Fibroblast of lung (primary cell): ENCODE data around the gene TSEN54.

Experiments
- EZH2 ChIP-seq: IDR thresholded peaks from 2 replicates; pipeline ENCODE4 v1.5.1; 2012; ENCODE audit warnings: low read length, control low read depth, mild to moderate bottlenecking; ENCODE audit errors: missing control alignments
- TF ChIP-seq, protein P1 (sequence below), 2 donors: IDR thresholded peaks in 1 of 2; conservative IDR thresholded peaks in 1 of 2; 1 replicate in 1 of 2; 2 replicates in 1 of 2; pipeline ENCODE4 v1.5.1; 2011 to 2012; ENCODE audit warnings: low read length in 2 of 2, control low read depth in 1 of 2, inconsistent platforms in 1 of 2, low read depth in 1 of 2, mild to moderate bottlenecking in 1 of 2

DNA sequence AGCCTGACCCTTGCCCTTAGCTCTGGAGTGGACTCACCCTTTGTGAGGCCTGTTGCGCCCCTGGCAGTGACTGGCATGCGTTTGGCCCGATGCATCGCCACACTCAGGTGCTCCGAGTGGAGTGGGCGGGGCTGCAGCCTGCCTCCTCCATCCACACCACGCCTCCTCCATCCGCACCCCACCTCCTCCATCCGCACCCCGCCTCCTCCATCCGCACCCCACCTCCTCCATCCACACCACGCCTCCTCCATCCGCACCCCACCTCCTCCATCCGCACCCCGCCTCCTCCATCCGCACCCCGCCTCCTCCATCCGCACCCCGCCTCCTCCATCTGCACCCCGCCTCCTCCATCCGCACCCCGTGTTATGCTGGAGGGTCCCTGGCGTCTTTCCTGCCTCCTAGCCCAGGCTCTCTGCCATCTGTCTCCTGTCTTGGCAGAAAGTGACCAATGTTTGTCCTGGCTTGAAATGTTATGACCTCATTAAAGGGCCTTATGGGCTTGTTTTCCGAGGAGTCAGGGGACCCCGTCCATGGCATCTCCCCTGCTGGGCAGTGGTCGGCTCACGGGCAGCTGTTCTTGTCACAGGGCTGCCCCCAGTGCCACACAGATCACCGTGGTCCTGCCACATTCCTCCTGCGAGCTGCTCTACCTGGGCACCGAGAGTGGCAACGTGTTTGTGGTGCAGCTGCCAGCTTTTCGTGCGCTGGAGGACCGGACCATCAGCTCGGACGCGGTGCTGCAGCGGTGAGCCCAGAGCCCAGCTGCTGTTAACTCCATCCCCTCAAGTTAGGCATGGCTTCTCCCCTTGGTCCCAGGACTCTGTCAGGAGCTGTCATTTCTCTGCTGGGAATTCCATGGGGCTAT lies 42.6 kb downstream of the TSEN54 start:
- TF ChIP-seq, protein P1, sequence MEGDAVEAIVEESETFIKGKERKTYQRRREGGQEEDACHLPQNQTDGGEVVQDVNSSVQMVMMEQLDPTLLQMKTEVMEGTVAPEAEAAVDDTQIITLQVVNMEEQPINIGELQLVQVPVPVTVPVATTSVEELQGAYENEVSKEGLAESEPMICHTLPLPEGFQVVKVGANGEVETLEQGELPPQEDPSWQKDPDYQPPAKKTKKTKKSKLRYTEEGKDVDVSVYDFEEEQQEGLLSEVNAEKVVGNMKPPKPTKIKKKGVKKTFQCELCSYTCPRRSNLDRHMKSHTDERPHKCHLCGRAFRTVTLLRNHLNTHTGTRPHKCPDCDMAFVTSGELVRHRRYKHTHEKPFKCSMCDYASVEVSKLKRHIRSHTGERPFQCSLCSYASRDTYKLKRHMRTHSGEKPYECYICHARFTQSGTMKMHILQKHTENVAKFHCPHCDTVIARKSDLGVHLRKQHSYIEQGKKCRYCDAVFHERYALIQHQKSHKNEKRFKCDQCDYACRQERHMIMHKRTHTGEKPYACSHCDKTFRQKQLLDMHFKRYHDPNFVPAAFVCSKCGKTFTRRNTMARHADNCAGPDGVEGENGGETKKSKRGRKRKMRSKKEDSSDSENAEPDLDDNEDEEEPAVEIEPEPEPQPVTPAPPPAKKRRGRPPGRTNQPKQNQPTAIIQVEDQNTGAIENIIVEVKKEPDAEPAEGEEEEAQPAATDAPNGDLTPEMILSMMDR (conservative IDR thresholded peaks at IDR 0.05 in 1 of 2, IDR thresholded peaks at IDR 0.05 in 1 of 2; ENCODE audit: low read depth in 1 of 2, low read length in 2 of 2), result no peak
- TF ChIP-seq EZH2, result no peak
